ENCODE measurements around the gene GSPT1.
A peak's percentile ranks its signal among the peaks of the same experiment; 100 is the strongest.
"Not testable (repeated sequence)": the region's sequence is repeated elsewhere in the genome, so short reads cannot be mapped to it uniquely, and the experiment has no call there.

GSPT1 gene

GRCh38 chr16:11946433-11946832 is 30.7 kb upstream of the GSPT1 start:
- no peak for DNase-seq (ENCODE audit: low read depth)
- H3K4me3 ChIP-seq (ENCODE audit: low read depth, low read length): no peak overlapping the region
- TF ChIP-seq, protein P1, sequence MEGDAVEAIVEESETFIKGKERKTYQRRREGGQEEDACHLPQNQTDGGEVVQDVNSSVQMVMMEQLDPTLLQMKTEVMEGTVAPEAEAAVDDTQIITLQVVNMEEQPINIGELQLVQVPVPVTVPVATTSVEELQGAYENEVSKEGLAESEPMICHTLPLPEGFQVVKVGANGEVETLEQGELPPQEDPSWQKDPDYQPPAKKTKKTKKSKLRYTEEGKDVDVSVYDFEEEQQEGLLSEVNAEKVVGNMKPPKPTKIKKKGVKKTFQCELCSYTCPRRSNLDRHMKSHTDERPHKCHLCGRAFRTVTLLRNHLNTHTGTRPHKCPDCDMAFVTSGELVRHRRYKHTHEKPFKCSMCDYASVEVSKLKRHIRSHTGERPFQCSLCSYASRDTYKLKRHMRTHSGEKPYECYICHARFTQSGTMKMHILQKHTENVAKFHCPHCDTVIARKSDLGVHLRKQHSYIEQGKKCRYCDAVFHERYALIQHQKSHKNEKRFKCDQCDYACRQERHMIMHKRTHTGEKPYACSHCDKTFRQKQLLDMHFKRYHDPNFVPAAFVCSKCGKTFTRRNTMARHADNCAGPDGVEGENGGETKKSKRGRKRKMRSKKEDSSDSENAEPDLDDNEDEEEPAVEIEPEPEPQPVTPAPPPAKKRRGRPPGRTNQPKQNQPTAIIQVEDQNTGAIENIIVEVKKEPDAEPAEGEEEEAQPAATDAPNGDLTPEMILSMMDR (IDR thresholded peaks at IDR 0.05; ENCODE audit: low read depth, low read length): no peak
- TF ChIP-seq MYC (IDR thresholded peaks at IDR 0.05; ENCODE audit: low read depth, low read length): no peak

- H3K4me3 ChIP-seq (ENCODE audit: low read depth, low read length); DNase-seq (ENCODE audit: low read depth): not testable (repeated sequence)
Measured at GRCh38 chr16:11941945-11942344, 26.2 kb upstream of the GSPT1 start, which contains the start of gene NPIPB2. Gene NPIPB2 (minus strand): TSS chr16:11942045. CDS start chr16:11942045, 0 bp downstream.

- not testable (repeated sequence) for DNase-seq (ENCODE audit: low read depth); H3K4me3 ChIP-seq (ENCODE audit: low read depth, low read length)
Measured at GRCh38 chr16:11927350-11927749, 11.6 kb upstream of the GSPT1 start.

DNA sequence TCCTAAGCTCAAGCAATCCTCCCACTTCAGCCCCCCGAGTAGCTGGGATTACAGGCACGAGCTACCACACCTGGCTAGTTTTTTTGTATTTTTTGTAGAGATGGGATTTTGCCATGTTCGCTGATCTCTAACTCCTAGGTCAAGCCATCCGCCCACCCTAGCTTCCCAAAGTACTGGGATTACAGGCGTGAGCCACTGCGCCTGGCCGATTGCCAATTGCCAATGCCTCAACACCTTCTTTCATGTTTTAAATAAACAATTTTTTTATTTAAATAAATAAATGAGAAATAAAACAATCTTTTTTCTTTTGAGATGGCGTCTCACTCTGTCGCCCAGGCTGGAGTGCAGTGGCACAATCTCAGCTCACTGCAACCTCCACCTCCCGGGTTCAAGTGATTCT is 8.3 kb upstream of the GSPT1 start:
- H3K4me3 ChIP-seq (ENCODE audit: low read depth, low read length); DNase-seq (ENCODE audit: low read depth): not testable (repeated sequence)

DNA sequence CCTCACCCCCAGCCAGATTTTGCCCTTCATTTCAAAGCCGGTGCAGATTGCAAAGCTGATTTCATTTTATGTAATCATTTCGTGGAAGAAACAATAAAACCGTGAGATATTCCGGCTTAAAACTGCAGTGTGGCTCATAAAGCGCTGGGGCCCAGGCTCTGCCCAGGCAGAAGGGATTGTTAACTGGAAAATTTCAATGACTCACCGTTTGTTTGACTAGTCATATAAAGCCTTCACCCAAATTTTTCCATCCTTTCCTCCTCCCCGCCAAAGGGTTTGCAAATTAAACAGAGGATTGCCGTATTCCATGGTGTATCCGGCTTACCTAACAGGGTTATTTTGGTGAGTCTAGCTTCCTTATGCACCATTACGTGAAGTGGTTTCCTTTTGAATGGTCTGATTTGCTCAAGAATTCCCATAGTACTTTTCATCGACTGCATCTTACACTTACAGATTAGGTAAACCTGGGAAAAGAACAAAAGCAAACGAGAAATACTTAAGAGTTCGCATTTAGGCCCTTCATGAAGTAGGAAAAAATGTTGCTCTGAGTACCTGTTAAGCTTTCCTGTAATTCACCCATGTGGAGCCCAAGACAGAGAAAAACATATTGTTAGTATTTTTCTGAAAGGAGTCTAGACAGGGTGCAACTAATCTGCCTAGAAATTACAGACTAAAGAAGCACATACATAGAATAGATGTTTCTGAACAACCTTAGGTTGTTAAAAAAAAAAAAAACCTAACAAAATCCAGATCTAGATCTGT is 949 bp upstream of the GSPT1 start:
- TF ChIP-seq, protein P2, sequence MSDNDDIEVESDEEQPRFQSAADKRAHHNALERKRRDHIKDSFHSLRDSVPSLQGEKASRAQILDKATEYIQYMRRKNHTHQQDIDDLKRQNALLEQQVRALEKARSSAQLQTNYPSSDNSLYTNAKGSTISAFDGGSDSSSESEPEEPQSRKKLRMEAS (IDR thresholded peaks at IDR 0.05; ENCODE audit: low read depth, low read length): no peak
- TF ChIP-seq, protein P1 (IDR thresholded peaks at IDR 0.05; ENCODE audit: low read depth, low read length): no peak
- TF ChIP-seq MYC (IDR thresholded peaks at IDR 0.05; ENCODE audit: low read depth, low read length) (no peak), POLR2A (IDR thresholded peaks at IDR 0.05; ENCODE audit: extremely low read depth, insufficient read length) (no peak)
- peak overlapping the region; percentile 68 for H3K4me3 ChIP-seq (ENCODE audit: low read depth, low read length)
- DNase-seq (ENCODE audit: low read depth): no peak

DNA sequence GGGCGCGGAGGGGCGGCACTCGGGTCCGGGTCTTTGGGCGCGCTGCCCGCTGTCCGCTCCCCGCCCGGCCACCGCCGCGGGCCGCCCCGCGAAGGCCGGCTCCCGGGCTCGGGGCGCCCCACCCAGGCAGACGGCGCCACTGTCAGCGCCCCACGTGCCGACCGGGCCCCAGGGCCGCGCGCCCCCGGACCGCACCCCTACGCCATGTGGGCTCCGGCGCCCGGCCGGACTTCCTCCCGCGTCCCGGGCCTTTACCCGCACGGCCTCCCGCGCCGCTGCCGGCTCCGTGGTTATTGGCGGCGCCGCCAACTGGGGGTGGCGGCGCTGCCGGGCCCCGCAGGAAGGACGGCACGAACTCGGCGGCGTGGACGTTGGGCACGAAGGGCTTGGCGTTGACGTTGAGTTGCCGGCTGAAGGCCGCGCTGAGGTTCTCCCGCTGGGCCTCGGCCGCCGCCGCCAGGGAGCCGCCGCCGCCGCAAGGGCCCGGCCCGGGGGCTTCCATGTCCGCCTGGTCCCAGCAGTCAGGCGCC is 577 bp downstream of the GSPT1 start:
- TF ChIP-seq, protein P1 (IDR thresholded peaks at IDR 0.05; ENCODE audit: low read depth, low read length): no peak
- peak; percentile 71 for TF ChIP-seq MYC (IDR thresholded peaks at IDR 0.05; ENCODE audit: low read depth, low read length)
- TF ChIP-seq, protein P2 (IDR thresholded peaks at IDR 0.05; ENCODE audit: low read depth, low read length): peak; percentile 82
- no peak for TF ChIP-seq POLR2A (IDR thresholded peaks at IDR 0.05; ENCODE audit: extremely low read depth, insufficient read length)
- peak overlapping the region; percentile 95 for H3K4me3 ChIP-seq (ENCODE audit: low read depth, low read length)
- DNase-seq (ENCODE audit: low read depth): peak; percentile 65

- TF ChIP-seq POLR2A (IDR thresholded peaks at IDR 0.05; ENCODE audit: extremely low read depth, insufficient read length): no peak
- TF ChIP-seq, protein P2 (IDR thresholded peaks at IDR 0.05; ENCODE audit: low read depth, low read length): no peak
- TF ChIP-seq, protein P1 (IDR thresholded peaks at IDR 0.05; ENCODE audit: low read depth, low read length): no peak
- peak; percentile 66 for DNase-seq (ENCODE audit: low read depth)
- H3K4me3 ChIP-seq (ENCODE audit: low read depth, low read length): peak overlapping the region; percentile 95
Measured at GRCh38 chr16:11914210-11915113, 1.3 kb downstream of the GSPT1 start.
